Stomach smooth muscle (tissue), 2 donors: Measurements from ENCODE around the gene HOXA7.

Source experiments
- H3K27ac ChIP-seq: one replicate; pipeline ENCODE4 v1.7.0; 2013; ENCODE audit warnings: mild to moderate bottlenecking, low read length, inconsistent platforms
- H3K27me3 ChIP-seq, 2 donors: one replicate each; pipeline ENCODE4 v1.7.0; 2013; ENCODE audit warnings: low read length in 2 of 2; ENCODE audit not compliant: insufficient read depth in 2 of 2, control insufficient read depth in 1 of 2
- H3K36me3 ChIP-seq, 2 donors: one replicate each; pipeline ENCODE4 v1.7.0; 2013; ENCODE audit warnings: low read length in 2 of 2; ENCODE audit not compliant: control insufficient read depth in 2 of 2, insufficient read depth in 2 of 2
- H3K4me1 ChIP-seq: one replicate; pipeline ENCODE4 v1.7.0; 2013; ENCODE audit warnings: low read length; ENCODE audit not compliant: control insufficient read depth, insufficient read depth
- H3K4me3 ChIP-seq, 2 donors: one replicate each; pipeline ENCODE4 v1.7.0; 2013; ENCODE audit warnings: low read length in 2 of 2
- H3K9ac ChIP-seq, 2 donors: one replicate each; pipeline ENCODE4 v1.7.0; 2013; ENCODE audit warnings: low read length in 2 of 2, mild to moderate bottlenecking in 1 of 2
- H3K9me3 ChIP-seq, 2 donors: one replicate each; pipeline ENCODE4 v1.7.0; 2013; ENCODE audit warnings: low read length in 2 of 2; ENCODE audit not compliant: control insufficient read depth in 2 of 2
- donor health status: healthy.
- donor health status: Pancreatic carcinoma.

HOXA7 gene

GRCh38 chr7:27173511-27173955, 17.1 kb upstream of the HOXA7 start:
- Histone ChIP-seq H3K4me3 (peak overlapping the region; percentile 25 to 60), H3K9ac (no peak overlapping the region), H3K4me1 (peaks cover 25% of the 10 kb centered on the region), H3K27me3 (peaks cover 78 to 100% of the 10 kb centered on the region in 2 donors), H3K9me3 (no peaks in the 10 kb centered on the region), H3K27ac (no peak overlapping the region), H3K36me3 (no peaks in the 10 kb centered on the region)

GRCh38 chr7:27172823-27173510, 16.5 kb upstream of the HOXA7 start:
- no peaks in the 10 kb centered on the region for H3K36me3 ChIP-seq
- H3K9me3 ChIP-seq: no peaks in the 10 kb centered on the region
- peaks cover 80 to 100% of the 10 kb centered on the region in 2 donors for H3K27me3 ChIP-seq
- no peak overlapping the region for H3K9ac ChIP-seq
- H3K4me1 ChIP-seq: peaks cover 25% of the 10 kb centered on the region
- H3K4me3 ChIP-seq: peak overlapping the region; percentile 25 to 60
- H3K27ac ChIP-seq: no peak overlapping the region

- peaks cover 80 to 100% of the 10 kb centered on the region in 2 donors for H3K27me3 ChIP-seq
- no peak overlapping the region for H3K4me3 ChIP-seq
- peaks cover 25% of the 10 kb centered on the region for H3K4me1 ChIP-seq
- H3K9me3 ChIP-seq: no peaks in the 10 kb centered on the region
- no peak overlapping the region for H3K9ac ChIP-seq
- H3K27ac ChIP-seq: no peak overlapping the region
- no peaks in the 10 kb centered on the region for H3K36me3 ChIP-seq
Observed at GRCh38 chr7:27172315-27172774, 15.9 kb upstream of the HOXA7 start.

- Histone ChIP-seq H3K9ac (no peak overlapping the region), H3K27me3 (peaks cover 80 to 100% of the 10 kb centered on the region in 2 donors), H3K9me3 (no peaks in the 10 kb centered on the region), H3K4me3 (no peak overlapping the region), H3K27ac (no peak overlapping the region), H3K36me3 (no peaks in the 10 kb centered on the region), H3K4me1 (peaks cover 27% of the 10 kb centered on the region)
Observed at GRCh38 chr7:27171637-27172314, 15.3 kb upstream of the HOXA7 start.

GRCh38 chr7:27171325-27171636, 14.8 kb upstream of the HOXA7 start:
- Histone ChIP-seq H3K9me3 (no peaks in the 10 kb centered on the region), H3K4me3 (no peak overlapping the region)

GRCh38 chr7:27170426-27171324, 14.2 kb upstream of the HOXA7 start:
- H3K4me1 ChIP-seq: peaks cover 31% of the 10 kb centered on the region
- H3K4me3 ChIP-seq: no peak overlapping the region
- H3K9ac ChIP-seq: no peak overlapping the region
- H3K36me3 ChIP-seq: no peaks in the 10 kb centered on the region
- H3K9me3 ChIP-seq: no peaks in the 10 kb centered on the region
- H3K27ac ChIP-seq: no peak overlapping the region
- peaks cover 79 to 100% of the 10 kb centered on the region in 2 donors for H3K27me3 ChIP-seq

More at GRCh38 chr7:27171325-27171636, 14.8 kb upstream of the HOXA7 start:
- peaks cover 31% of the 10 kb centered on the region for H3K4me1 ChIP-seq
- no peaks in the 10 kb centered on the region for H3K36me3 ChIP-seq
- H3K27me3 ChIP-seq: peaks cover 80 to 100% of the 10 kb centered on the region in 2 donors
- H3K9ac ChIP-seq: no peak overlapping the region
- no peak overlapping the region for H3K27ac ChIP-seq

- Histone ChIP-seq H3K4me1 (peaks cover 32% of the 10 kb centered on the region), H3K36me3 (no peaks in the 10 kb centered on the region), H3K4me3 (no peak overlapping the region), H3K9ac (no peak overlapping the region), H3K27me3 (peaks cover 79 to 100% of the 10 kb centered on the region in 2 donors), H3K27ac (no peak overlapping the region), H3K9me3 (no peaks in the 10 kb centered on the region)
Observed at GRCh38 chr7:27169658-27170425, 13.4 kb upstream of the HOXA7 start.

GRCh38 chr7:27168265-27168947, 11.9 kb upstream of the HOXA7 start:
- Histone ChIP-seq H3K9ac (no peak overlapping the region), H3K36me3 (no peaks in the 10 kb centered on the region), H3K9me3 (no peaks in the 10 kb centered on the region), H3K27ac (no peak overlapping the region), H3K4me3 (no peak overlapping the region), H3K27me3 (peaks cover 85 to 100% of the 10 kb centered on the region in 2 donors), H3K4me1 (peaks cover 28% of the 10 kb centered on the region)

- Histone ChIP-seq H3K27ac (no peak overlapping the region), H3K9ac (no peak overlapping the region), H3K9me3 (no peaks in the 10 kb centered on the region), H3K4me1 (peaks cover 22% of the 10 kb centered on the region), H3K27me3 (peaks cover 85 to 100% of the 10 kb centered on the region in 2 donors), H3K4me3 (no peak overlapping the region), H3K36me3 (no peaks in the 10 kb centered on the region)
Observed at GRCh38 chr7:27167916-27168264, 11.4 kb upstream of the HOXA7 start.
